ENCODE measurements around the gene ANKS1A.
"Not testable (repeated sequence)": the region's sequence is repeated elsewhere in the genome, so short reads cannot be mapped to it uniquely, and the experiment has no call there.

ANKS1A gene

GRCh38 chr6:35085359-35086281 lies 196.6 kb downstream of the ANKS1A start:
- DNase-seq (ENCODE audit: low read depth): no peak

GRCh38 chr6:35086282-35086632 lies 197.2 kb downstream of the ANKS1A start:
- DNase-seq (ENCODE audit: low read depth): no peak

GRCh38 chr6:35086636-35087360 lies 197.7 kb downstream of the ANKS1A start:
- no peak for DNase-seq (ENCODE audit: low read depth)

GRCh38 chr6:35087361-35088280 lies 198.6 kb downstream of the ANKS1A start:
- DNase-seq (ENCODE audit: low read depth): no peak

- DNase-seq (ENCODE audit: low read depth): no peak
Measured at GRCh38 chr6:35088281-35089215, 199.5 kb downstream of the ANKS1A start.

GRCh38 chr6:35089216-35089934 lies 200.3 kb downstream of the ANKS1A start:
- no peak for DNase-seq (ENCODE audit: low read depth)

DNA sequence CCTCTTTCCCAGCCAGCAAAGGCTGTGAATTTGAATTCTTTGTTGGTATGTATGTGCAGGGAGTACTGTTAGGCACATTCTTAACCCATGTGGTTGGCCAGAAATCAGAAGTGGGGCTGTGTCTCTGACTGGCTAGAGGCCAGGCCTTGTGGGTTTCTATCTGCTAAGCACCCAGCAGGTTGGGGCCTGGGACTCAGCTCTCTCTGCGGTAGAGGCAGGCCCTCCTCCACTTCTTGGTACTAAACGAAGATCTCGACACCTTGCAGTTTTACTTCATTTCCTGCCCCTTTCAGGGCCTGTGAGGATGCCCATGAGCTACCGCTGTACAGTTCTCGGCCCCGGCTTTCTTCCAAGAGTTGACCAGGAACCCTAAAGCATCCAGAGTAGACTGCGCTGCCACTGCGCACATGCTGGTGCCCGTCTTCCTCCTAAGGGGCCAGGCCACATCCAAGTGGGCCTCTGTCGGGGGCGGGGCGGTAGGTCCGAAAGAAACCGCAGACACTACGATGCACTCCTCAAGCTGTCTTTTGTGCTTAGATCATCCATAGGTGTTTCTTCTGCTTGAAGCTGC lies 201.0 kb downstream of the ANKS1A start:
- DNase-seq (ENCODE audit: low read depth): no peak

GRCh38 chr6:35090734-35091133 lies 201.7 kb downstream of the ANKS1A start:
- DNase-seq (ENCODE audit: low read depth): no peak

- DNase-seq (ENCODE audit: low read depth): no peak
Measured at GRCh38 chr6:35091346-35092083, 202.5 kb downstream of the ANKS1A start.

GRCh38 chr6:35092362-35093117 lies 203.5 kb downstream of the ANKS1A start:
- no peak for DNase-seq (ENCODE audit: low read depth)

- DNase-seq (ENCODE audit: low read depth): no peak
Measured at GRCh38 chr6:35093118-35093445, 204.0 kb downstream of the ANKS1A start.

GRCh38 chr6:35093783-35094182 lies 204.7 kb downstream of the ANKS1A start:
- no peak for DNase-seq (ENCODE audit: low read depth)

DNA sequence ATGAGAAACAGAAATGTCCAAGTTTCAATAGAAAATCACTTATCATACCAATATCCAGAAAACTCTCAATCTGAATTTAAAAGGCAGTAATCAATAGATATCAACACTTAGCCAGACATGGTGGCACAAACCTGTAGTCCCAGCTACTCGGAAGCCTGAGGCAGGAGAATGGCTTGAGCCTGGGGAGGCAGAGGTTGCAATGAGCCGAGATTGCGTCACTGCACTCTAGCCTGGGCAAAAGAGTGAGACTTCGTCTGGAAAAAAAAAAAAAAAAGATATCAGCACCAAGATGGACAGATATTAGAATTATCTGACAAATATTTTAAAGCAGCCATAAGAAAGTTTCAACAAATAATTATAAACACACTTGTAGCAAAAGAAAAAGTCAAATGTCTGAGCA lies 205.1 kb downstream of the ANKS1A start:
- DNase-seq (ENCODE audit: low read depth): no peak

DNA sequence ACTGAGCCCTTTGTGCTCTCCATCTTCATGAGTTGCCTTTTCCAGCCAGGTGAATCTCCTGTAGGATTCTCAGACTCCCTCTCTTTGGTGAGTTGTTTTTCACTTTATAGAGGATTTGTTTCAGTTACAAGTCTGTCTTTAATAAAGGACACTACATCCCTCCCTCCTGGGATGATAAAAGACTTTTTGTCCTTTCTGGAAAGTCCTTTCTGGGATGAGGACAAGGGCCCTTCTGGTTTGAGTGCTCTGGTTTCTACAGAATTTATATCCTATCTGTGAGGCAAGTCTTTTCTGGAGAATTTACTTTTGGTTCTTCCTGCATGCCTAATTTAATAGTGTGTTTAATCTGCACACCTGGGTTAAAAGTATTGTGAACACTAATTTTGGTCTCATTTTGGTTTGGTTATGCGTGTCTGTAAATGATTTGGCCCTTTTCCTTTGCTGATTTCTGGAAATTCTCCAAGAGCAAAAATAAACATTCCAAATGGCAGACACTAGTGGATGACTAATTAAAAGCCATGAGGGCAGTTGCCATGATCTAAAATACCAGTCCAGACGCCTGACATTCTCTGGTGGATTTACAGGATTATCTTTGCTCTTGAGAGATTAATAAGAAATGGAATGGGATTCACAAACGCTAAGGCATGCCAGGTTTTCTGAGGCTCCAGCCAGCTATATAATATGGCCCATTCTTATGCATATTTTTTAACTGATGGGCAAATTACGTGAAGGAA lies 207.2 kb downstream of the ANKS1A start:
- DNase-seq (ENCODE audit: low read depth): peak; percentile 56

GRCh38 chr6:35099116-35099515 lies 210.1 kb downstream of the ANKS1A start:
- DNase-seq (ENCODE audit: low read depth): no peak

DNA sequence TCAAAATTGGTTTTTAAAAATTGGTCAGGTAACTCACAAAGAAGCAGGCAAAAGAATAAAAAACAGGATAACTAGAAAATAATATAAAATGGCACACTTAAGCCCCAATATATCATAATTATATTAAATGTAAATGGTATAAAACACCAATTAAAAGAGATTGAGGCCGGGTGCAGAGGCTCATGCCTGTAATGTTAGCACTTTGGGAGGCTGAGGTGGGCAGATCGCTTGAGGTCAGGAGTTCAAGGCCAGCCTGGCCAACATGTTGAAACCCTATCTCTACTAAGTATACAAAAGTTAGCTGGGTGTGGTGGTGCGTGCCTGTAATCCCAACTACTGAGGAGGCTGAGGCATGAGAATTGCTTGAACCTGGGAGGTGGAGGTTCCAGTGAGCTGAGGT lies 216.0 kb downstream of the ANKS1A start:
- DNase-seq (ENCODE audit: low read depth): no peak

- not testable (repeated sequence) for DNase-seq (ENCODE audit: low read depth)
Measured at GRCh38 chr6:35106061-35106460, 217.0 kb downstream of the ANKS1A start.

DNA sequence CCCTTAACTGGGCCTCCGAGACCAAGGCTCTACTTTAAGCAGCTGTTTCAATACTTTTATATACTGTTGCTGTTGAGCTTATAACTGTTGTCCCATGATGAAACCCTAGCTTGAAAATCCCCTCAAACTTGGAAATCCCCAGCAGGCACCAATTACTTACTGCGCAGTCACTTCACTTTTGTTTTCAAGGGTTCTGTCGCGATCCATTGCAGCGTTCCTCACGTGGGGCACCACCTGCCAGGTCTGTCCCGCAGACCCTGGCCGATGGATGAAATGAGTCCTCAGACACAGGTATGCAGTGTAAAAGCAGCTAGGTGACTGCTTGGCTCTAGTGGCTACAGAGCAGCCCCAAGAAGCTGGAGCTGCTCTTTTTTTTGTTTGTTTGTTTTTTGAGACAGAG lies 218.2 kb downstream of the ANKS1A start:
- DNase-seq (ENCODE audit: low read depth): not testable (repeated sequence)
